ENCODE data around the gene CUL1. TPM values are rescaled to one million over a fixed set of nuclear protein-coding genes. Genes with fewer than 3 reads are reported as not detected.

Gene CUL1
- total RNA-seq, 2 donors from 2014 or later: 19.5 to 23.1 TPM

- ATAC-seq (peak; percentile 53), DNase-seq (peak; percentile 50 to 58 (median 54))
- no peaks in the 10 kb centered on the region for H3K27me3 ChIP-seq
- 0% methylated on average over 1 to 84 of the region's 107 CpGs for WGBS, 2 donors
- H3K9me3 ChIP-seq: no peaks in the 10 kb centered on the region
- peak in 1 of 3 donors; percentile 28 for TF ChIP-seq POLR2A (IDR thresholded peaks at IDR 0.05)
- TF ChIP-seq, protein P1, sequence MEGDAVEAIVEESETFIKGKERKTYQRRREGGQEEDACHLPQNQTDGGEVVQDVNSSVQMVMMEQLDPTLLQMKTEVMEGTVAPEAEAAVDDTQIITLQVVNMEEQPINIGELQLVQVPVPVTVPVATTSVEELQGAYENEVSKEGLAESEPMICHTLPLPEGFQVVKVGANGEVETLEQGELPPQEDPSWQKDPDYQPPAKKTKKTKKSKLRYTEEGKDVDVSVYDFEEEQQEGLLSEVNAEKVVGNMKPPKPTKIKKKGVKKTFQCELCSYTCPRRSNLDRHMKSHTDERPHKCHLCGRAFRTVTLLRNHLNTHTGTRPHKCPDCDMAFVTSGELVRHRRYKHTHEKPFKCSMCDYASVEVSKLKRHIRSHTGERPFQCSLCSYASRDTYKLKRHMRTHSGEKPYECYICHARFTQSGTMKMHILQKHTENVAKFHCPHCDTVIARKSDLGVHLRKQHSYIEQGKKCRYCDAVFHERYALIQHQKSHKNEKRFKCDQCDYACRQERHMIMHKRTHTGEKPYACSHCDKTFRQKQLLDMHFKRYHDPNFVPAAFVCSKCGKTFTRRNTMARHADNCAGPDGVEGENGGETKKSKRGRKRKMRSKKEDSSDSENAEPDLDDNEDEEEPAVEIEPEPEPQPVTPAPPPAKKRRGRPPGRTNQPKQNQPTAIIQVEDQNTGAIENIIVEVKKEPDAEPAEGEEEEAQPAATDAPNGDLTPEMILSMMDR (IDR thresholded peaks at IDR 0.05): no peak
- H3K4me1 ChIP-seq: peaks cover 41% of the 10 kb centered on the region
- H3K27ac ChIP-seq: peak overlapping the region; percentile 93 to 97 (median 96)
- intact Hi-C loops (cut with DNase I): no loop called here
- H3K36me3 ChIP-seq (replicated peaks in 1 of 2; ENCODE audit: insufficient read depth in 1 of 2, low read depth in 2 of 2): no peaks in the 10 kb centered on the region
- H3K4me3 ChIP-seq: peak overlapping the region; percentile 64 to 67
Observed at GRCh38 chr7:148699024-148699781, 500 bp downstream of the CUL1 start.

DNA sequence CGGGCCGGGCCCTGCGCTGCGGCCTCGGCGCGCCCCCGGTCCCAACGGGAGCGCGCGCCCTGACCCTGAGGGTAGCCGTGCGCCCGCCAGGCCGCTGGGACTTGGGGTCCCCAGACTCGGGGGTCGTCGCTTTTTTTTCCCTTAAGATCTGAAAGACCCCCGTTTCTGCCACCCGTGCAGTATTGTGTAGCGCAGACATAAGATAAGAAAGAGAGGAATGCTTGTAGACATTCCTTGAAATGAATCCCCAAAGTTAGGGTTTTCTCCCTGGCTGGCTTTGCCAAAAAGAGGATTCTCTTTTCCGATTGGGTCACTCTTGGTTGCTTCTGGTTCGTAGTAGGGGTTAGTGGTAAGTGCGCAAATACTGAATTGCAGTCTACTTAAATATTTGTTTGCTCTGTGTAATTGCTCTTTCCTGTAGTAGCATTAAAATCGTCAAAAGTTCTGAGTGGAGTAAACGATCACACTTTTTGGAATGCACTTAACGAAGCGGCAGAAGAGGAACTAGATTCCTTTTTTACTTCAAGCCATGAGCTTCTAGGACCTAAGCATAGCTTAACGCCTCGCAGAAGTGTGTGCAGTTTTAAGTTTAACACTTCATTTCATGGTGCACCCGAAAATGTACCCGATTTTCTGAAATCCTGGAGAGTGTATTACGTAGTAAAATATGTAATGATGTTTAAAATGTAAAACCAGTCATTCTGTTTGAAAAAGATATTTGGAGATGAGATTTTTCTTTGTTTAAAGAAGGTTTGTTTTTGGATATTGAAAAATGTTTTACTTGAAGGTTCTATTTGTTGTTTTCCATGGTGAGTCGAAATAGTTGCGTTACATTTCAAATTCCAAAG lies 1.3 kb downstream of the CUL1 start:
- TF ChIP-seq, protein P1 (IDR thresholded peaks at IDR 0.05): no peak
- TF ChIP-seq POLR2A (IDR thresholded peaks at IDR 0.05): no peak
- H3K27ac ChIP-seq: peak overlapping the region in 3 of 4 donors; percentile 95 to 97 (median 96)
- H3K27me3 ChIP-seq: no peaks in the 10 kb centered on the region
- DNase-seq (no peak), ATAC-seq (no peak)
- peaks cover 47% of the 10 kb centered on the region for H3K4me1 ChIP-seq
- WGBS, 2 donors: 1 to 2% methylated on average over 26 of the region's 36 CpGs
- intact Hi-C loops (cut with DNase I): no loop called here
- no peaks in the 10 kb centered on the region for H3K9me3 ChIP-seq
- H3K36me3 ChIP-seq (replicated peaks in 1 of 2; ENCODE audit: insufficient read depth in 1 of 2, low read depth in 2 of 2): no peaks in the 10 kb centered on the region
- H3K4me3 ChIP-seq: peak overlapping the region; percentile 64 to 67

GRCh38 chr7:148700661-148701064 lies 2.0 kb downstream of the CUL1 start:
- H3K4me3 ChIP-seq: no peak overlapping the region
- 12 to 18% methylated on average over 3 of the region's 3 CpGs for WGBS, 2 donors
- peaks cover 53% of the 10 kb centered on the region for H3K4me1 ChIP-seq
- peak in 1 of 4 donors; percentile 39 for DNase-seq
- no peaks in the 10 kb centered on the region for H3K36me3 ChIP-seq (replicated peaks in 1 of 2; ENCODE audit: insufficient read depth in 1 of 2, low read depth in 2 of 2)
- H3K27me3 ChIP-seq: no peaks in the 10 kb centered on the region
- TF ChIP-seq, protein P1 (IDR thresholded peaks at IDR 0.05): no peak
- TF ChIP-seq POLR2A (IDR thresholded peaks at IDR 0.05): no peak
- peak overlapping the region in 1 of 4 donors; percentile 97 for H3K27ac ChIP-seq
- H3K9me3 ChIP-seq: no peaks in the 10 kb centered on the region
- no peak for ATAC-seq
- intact Hi-C loops (cut with DNase I): no loop called here

- no peak overlapping the region for H3K27ac ChIP-seq
- 52 to 69% methylated on average over 1 of the region's 1 CpG for WGBS, 2 donors
- TF ChIP-seq, protein P1 (IDR thresholded peaks at IDR 0.05): no peak
- TF ChIP-seq POLR2A (IDR thresholded peaks at IDR 0.05): no peak
- intact Hi-C loops (cut with DNase I): no loop called here
- DNase-seq (no peak), ATAC-seq (no peak)
- H3K27me3 ChIP-seq: no peaks in the 10 kb centered on the region
- H3K4me3 ChIP-seq: no peak overlapping the region
- peaks cover 58% of the 10 kb centered on the region for H3K4me1 ChIP-seq
- H3K9me3 ChIP-seq: no peaks in the 10 kb centered on the region
- H3K36me3 ChIP-seq (replicated peaks in 1 of 2; ENCODE audit: insufficient read depth in 1 of 2, low read depth in 2 of 2): no peaks in the 10 kb centered on the region
Observed at GRCh38 chr7:148701414-148701813, 2.7 kb downstream of the CUL1 start.

Data from body of pancreas (tissue), 4 donors.